GM12801 (cell line): ENCODE results near the gene HDAC1.

ENCODE experiments used
- TF ChIP-seq, protein P1 (sequence below): IDR thresholded peaks from one replicate; pipeline ENCODE4 v1.5.1; 2011; ENCODE audit warnings: control low read depth; ENCODE audit not compliant: insufficient read length; ENCODE audit errors: extremely low read depth

The HDAC1 gene

DNA sequence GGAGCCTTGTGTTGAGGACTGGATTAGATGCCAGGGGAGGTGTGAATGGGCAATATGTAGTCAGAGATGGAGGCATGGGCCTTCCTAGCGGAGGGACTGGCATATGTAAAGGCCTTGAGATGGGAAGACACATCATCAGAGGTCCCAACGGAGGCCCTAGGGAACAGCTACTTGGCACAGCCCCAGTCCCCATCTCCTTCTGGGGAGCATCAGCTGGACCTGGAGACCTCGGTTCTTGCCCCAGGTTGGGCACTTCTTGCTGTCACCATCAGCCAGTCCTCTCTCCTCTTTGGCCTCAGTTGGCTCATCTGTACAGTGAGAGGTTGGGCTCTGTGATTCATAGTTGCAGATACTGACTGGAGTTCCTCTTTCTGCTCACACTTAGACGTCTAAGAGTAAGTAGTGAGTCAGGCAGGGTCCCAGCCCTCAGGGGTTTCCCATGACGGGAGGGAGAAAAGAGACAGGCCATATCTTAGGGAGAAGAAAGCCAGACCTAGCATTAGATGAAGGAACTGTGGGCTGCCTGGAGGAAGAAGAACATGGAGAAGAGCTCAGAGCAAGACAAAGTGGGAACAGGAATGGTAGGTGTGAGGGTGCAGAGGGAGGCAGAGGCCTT is 47.6 kb downstream of the HDAC1 start:
- TF ChIP-seq, protein P1, sequence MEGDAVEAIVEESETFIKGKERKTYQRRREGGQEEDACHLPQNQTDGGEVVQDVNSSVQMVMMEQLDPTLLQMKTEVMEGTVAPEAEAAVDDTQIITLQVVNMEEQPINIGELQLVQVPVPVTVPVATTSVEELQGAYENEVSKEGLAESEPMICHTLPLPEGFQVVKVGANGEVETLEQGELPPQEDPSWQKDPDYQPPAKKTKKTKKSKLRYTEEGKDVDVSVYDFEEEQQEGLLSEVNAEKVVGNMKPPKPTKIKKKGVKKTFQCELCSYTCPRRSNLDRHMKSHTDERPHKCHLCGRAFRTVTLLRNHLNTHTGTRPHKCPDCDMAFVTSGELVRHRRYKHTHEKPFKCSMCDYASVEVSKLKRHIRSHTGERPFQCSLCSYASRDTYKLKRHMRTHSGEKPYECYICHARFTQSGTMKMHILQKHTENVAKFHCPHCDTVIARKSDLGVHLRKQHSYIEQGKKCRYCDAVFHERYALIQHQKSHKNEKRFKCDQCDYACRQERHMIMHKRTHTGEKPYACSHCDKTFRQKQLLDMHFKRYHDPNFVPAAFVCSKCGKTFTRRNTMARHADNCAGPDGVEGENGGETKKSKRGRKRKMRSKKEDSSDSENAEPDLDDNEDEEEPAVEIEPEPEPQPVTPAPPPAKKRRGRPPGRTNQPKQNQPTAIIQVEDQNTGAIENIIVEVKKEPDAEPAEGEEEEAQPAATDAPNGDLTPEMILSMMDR: no peak

- TF ChIP-seq, protein P1: no peak
Observed at GRCh38 chr1:32341186-32341757, 49.4 kb downstream of the HDAC1 start.

- TF ChIP-seq, protein P1: no peak
Observed at GRCh38 chr1:32341971-32342370, 50.1 kb downstream of the HDAC1 start.

DNA sequence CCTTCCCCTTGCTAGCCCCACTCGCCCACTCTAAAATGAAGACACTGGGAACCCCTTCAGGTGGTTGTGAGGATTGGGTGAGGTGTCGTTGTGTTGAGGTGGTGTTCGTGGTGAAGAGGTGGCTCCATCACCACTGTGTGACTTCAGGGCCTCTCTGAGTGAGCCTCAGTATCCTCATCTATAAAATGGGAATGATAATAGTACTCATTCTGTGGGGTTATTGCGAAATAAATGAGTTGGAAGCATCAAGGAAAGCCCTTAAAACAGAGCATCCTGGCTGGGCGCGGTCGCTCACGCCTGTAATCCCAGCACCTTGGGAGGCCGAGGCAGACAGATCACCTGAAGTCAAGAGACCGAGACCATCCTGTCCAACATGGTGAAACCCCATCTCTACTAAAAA is 50.8 kb downstream of the HDAC1 start:
- TF ChIP-seq, protein P1: no peak

GRCh38 chr1:32345289-32345827 is 53.5 kb downstream of the HDAC1 start:
- TF ChIP-seq, protein P1: no peak

DNA sequence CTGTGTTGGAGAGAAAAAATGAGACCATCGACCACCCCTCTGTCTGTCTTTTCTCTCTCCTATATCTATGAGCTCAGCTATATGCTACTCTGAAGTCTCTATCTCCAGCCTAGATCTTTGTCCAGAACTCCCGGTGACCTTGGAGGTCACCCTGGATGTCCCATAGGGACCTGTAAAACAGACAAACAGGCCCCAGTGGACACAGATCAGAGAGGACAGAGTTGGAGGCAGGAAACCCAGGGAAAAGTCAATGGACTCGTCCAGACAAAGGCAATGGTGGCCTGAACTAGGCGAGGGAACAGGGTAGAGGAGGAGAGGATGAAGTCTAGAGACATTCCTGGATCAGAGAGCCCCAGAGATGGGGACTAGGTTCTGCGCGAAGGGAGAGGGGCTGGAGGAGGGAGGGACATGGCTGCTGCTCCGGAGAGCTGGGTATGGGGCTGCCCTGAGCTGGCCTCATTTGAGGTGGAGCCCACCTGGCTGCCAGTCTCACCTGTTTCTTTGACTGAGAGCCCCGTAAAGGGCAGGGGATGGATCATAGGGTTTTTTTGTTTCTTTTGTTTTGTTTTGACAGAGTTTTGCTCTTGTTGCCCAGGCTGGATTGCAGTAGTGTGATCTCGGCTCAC is 54.8 kb downstream of the HDAC1 start:
- TF ChIP-seq, protein P1: no peak

DNA sequence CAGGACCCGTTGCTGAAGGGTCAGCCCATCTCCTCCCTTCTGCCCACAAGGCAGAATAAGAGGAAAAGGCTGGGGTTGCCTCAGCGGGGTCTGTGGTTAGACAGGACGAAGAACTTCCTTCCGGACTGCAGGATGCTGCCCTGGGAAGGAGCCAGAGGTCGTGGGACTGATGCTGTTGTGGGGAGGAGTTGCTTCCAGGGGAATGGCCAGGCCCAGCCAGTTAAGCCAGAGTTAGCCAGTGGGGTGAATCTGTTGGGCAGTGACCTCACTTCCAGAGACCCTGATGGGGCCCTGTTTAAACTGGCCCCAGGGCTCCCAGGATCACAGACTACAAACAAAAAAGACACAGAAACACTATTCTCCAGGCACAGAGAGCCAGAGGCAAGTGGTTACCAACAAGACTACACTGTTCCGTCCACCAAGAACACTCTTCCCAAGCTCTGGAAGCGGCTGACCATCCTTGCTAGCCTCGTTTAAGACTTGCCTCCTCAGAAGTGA is 57.4 kb downstream of the HDAC1 start:
- TF ChIP-seq, protein P1: no peak
